NCI-H1436 treated with DMSO at 0.1 percent for 48 hours (cell line): ENCODE measurements around the gene PTPRN2.

ENCODE experiments used
- DNase-seq: peaks from one replicate; lab custom pipeline; 2025; lab: John Stamatoyannopoulos, UW

The PTPRN2 gene

DNA sequence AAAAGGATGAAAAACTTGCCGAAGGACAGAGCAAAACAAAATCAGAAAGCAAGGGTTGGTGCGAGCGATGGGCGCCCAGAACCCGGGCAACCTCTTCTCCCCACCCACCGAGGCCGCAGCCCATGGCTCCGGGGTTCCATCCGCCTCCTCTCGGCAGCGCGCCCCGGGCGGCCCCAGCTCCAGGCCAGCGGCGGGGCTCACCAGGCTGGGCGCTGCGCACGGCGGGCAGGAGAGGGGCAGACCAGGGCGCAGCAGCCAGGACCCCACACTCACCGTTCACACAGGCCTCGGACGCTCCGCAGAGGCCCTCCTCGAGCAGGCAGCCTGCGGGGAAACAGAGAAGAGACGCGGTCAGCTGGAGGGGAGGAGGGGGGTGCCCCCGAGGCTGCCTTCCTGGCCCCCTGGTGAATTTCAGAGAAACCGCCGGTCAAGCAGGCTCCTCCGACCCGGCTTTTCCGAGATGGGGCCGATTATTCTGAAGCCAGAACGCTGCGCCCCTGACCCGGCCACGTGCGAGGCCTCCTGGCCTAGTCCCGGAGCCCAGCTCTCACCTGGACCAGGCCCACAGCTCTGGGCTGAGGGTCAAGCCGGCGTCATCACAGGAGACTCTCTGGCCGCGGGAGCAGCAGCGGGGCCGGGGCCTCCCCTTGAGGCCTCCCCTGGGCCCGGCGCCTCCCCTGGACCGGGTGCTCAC is 98.0 kb downstream of the PTPRN2 start:
- DNase-seq, result no peak

DNA sequence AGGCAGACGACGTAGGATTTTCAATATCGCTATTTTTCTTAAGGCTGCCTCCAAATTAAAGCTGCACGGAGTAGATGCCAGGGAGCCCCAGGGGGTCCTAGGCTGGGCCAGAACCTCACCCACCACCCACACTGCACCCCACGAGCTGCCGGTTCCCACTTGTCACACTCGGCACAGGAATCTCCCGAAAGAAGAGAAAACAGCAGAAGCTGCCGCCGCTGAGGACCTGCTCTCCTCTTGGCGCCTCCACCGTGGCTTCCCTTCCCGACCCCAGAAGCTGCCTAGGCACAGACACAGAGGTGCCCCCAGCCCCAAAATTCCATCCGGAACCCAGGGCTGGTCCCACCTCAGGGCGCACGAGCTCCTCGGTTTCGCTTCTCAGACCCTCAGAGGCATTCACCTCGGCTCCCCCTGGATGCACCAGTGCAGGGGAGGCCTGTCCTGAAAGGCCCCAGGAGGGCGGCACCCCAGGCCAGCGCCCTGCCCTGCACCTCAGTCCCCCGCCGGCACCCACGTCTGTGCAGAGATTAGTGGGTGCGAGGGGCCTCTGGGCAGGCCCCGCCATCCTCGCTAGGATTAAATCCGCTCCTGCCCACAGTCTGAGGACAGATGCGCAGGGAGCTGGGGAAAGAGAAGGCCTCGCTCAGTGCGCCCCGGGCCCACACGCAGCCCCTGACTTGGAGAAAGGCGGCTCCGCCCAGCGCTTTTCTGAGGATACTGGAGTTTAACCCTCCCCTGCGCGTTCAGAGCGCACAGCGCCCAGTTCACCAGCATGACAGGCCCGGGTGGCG is 99.2 kb downstream of the PTPRN2 start:
- no peak for DNase-seq

DNA sequence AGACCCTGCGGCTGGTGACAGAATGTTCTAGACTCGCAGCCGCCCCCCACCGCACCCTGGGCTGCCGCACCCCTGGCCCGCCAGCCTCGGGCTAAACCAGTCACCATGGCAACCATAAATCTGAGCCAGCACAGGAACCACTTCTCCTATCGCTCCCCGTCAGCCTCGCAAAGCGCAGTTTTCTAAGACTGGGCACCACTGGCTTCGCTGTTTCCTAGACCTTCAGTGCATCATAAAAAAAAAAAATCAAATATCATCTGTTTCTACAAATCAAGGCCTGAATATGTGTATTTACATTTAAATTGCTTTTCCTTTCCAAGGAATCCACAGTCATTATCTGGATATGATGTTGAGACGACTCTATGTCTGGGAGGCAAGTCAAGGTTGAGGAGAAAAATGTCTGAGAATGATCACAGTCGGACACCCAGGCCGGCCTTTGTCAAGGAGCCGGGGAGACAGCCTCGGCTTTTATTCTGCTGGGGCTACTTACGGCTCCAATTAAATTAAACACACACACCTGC is 99.9 kb downstream of the PTPRN2 start:
- DNase-seq, result peak; percentile 26

DNA sequence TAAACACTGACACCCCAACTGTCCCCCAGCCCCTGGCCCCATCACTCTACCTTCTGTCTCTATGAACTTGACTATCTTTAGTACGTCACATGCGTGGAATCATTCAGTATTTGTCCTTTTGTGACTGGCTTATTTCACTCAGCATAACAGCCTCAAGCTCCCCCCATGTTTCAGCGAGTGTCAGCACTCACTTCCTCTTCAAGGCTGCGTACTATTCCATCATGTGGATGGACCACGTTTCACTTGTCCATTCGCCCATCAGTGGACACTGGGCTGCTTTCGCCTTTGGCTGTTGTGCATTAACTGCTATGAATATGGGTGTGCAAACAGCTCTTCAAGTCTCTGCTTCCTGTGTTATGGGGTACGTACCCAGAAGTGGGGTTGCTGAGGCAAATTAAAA is 100.7 kb downstream of the PTPRN2 start:
- no peak for DNase-seq

DNA sequence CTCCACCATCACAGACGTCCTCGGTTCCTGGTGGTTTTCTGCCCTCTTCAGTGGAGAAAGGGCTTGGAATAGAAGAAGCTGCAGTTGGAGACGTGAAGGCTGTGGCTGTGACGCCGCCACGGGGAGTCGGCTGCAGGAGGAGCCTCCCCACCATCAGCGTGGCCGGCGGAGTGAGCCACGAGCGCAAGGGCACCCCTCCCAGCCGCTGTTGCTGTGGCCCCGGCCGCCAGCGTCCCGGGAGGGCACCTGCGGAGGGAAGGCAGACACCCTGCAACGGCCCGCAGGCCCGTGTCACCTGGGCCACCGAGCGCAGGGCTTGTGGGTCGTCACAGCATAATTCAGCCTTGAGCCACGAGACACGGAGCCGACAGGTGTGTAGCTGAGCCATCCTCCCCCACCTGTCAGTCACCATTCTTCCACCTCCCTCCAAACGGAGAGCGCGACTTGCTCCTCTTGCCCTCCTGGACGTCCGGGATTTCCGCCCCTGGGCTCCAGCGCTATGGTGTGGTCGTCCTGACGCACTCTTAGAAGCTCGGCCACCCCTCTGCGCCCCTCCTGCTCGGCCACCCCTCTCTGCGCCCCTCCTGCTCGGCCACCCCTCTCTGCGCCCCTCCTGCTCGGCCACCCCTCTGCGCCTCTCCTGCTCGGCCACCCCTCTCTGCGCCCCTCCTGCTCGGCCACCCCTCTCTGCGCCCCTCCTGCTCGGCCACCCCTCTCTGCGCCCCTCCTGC is 102.7 kb downstream of the PTPRN2 start:
- DNase-seq, result no peak

DNA sequence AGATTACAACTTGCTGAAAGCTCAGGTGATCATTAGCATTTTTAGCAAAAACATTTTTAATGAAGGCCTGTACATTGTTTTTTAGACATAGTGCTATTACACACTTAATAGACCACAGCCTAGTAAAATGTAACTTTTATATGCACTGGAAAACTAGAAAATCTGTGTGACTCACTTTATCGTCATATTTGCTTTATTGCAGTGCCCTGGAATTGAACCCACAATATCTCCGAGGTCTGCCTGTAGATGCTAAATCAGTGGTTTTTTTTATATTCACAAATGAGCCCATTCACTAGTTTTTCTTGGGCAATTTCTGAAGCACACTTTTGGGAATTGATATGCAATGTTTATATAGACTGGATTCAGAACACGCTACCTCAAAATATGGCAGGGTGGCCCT is 105.1 kb downstream of the PTPRN2 start:
- no peak for DNase-seq

DNA sequence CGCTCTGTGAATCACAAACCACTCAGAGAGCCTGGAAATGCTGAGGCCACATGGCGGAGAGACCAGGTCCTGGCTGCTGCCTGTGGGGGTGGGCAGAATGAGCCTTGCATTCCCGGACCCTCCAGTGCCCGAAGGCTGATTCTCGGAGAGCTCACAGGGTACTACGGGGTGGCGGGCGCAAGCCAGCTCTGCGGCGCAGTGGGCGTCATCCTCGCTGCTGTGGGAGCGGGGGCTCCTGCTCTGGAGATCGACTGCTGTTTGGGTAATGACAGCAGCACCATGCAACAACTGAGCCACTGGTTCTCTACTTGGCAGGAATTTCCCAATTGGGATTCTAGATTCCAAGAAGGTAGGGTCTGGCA is 108.0 kb downstream of the PTPRN2 start:
- DNase-seq, result no peak

DNA sequence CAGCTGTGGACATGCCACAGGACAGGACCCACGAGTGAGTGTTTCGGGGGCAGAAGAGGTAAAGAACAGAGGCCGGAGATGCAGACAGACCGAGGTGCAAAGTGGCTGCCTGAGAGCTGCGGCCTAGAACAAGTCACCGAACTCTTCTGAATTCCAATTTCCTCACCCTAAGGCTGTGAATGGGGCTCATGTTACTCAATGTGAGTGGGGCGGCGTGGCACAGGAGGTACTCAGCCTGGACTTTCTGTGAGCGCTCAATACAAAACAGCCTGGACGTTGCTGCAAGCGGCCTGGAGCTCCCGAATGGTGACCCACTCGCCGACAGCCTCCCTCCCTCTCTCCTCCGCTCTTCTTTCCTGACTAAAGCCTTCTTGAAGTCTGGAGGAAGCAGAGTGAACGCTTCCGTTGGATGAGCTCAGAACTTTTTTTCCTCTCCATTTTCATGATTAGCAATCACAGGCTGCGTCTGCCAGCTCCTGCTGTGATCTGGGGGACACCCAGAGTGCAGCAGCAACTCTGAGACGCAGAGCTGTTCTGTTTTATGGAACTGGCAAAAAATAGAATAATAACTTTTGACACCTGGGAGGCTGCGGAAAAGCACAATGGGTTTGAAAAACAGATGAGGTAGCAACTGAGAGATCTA is 108.5 kb downstream of the PTPRN2 start:
- no peak for DNase-seq

DNA sequence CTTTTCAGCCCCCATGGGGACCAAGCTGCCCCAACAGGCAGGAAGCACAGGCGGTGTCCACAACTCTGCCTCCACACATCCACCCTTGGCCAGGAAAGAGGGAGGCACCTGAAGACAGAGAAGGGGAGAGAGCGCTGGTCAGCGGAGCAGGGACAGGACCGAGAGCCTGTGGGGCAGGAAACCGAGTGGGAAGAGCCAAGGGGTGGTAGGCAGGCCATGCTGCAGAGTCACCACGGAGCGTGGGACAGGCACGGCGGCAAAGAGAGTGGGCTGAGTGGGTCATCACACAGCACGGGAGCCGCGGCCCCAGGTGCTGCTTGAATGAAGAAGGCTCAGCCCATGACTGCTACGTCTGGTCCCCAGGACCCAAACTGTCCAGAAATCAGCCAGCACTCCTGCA is 109.8 kb downstream of the PTPRN2 start:
- DNase-seq, result no peak

DNA sequence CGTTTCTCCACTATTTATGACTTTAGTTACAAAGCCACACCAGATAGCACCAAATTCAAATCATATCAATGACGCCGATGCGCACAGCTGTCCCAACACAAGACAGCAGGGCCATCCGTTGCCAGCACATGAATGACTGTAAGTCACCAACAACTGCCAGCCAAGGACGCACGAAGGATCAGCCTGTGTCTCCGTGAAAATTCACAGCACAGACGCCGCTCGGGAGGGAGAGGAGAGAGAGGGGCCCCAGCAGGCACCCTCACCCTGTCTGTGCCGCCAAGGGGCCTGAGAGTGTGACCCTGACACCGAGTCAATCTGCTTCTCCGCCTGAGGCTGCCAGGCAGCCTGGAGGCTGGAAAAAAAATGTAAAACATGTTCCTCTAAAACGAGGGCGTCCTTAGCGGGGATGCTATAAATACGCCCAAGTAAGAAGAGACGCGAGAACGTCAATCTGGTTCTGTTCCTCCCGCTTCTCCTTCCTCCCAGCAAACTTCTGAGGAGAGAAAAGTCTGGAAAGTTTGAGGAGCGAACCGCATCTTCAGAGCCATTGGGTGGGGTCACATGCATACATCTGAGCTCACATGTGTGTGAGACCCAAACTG is 111.2 kb downstream of the PTPRN2 start:
- no peak for DNase-seq

DNA sequence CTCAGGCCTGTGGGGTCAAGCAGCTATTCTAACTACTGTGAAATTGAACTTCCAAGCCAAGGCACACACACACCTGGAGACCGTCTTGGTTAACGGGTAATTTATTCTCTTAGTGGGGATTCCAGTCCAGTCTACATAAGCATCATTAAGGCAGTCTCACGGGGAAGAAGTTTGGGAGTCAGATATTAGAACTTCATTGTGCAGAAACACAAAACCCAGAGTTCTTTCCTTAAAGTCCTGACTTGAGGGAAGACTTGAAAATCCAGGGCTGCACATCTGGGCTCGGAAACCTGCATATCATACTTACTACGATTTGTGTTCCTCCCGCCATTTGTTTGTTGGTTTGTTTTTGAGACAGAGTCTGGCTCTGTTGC is 112.0 kb downstream of the PTPRN2 start:
- no peak for DNase-seq

DNA sequence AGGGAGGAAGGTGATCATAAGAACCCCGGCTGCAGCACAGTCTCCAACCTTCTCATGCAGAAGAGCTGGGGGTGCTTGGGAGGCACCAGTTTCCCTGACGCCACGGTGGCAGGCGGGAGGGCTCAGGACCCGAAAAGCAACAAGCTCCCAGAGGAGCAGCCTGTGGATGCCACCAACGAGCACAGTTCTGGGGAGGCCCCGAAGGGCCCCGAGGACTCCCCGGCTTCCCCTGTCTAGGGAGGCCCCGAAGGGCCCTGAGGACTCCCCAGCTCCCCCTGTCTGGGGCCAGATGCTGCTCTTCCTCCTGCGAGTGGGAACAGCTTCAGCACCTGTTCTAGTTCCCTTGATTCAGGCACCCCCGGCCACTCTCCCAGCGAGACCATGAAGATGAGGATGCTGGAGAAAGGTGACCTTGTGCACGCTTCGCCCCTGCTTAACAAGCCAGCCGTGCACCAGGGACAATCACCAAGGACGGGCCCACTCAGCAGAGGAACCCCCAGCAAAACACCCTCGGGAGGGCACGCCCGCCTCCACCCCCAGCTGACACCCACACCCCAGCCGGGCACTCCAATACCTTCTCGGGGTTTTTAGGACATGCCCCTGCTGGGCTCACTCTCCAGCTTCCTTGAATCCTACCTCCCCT is 112.5 kb downstream of the PTPRN2 start:
- no peak for DNase-seq

DNA sequence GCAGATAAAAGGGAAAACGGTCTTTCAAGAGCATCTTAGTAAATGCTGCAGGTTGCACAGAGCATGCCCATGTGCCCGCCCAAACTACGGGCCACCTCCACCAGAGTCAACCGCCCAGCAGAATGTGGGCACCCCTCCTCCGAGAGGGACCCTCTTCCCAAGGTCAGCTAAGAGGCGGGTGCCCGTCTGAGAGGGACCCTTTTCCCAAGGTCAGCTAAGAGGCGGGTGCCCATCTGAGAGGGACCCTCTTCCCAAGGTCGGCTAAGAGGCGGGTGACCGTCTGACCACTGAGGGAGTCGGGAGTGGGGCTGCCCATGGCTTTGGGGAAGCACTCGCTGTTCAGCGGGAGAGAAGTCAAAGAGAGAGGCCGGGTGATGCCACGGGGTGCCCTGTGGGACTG is 113.1 kb downstream of the PTPRN2 start:
- no peak for DNase-seq

DNA sequence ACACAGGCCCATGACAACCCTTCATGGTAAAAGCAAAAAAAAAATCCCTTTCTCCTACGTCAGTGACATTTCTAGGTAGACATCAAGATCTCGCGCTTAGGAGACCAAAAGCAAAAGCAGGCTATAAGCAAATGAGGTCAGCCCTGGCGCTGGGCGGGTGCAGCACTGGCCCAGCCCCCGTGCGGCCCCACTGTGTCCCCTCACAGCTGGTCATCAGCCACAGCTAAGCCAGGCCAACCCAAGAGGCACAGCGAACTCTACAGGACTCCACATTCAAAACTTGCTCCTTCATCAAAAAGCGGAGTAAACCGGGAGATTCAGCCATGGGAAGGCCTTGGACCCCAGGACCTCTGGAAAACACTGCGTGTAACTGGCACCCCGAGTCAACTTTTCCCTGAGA is 113.7 kb downstream of the PTPRN2 start:
- DNase-seq, result no peak

DNA sequence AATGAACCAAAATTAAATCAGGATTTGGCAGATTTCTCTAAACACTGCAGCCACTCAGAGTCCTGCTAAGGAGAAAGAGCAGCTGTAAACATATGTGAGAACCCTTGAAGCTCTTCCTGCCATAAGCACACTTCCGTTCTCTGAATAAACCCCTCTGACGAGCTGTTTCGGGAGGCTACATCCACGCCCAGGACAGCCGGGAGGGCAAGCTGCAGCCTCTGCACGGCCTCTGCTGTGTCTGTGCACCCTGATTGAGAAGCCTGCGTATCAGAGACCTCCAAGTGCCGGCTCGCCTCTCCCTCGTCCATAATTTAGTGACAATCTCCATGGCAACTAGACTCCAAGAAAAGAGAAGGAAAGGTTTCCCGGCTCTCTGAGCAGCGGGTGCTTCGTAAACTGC is 114.4 kb downstream of the PTPRN2 start:
- DNase-seq, result peak; percentile 5

DNA sequence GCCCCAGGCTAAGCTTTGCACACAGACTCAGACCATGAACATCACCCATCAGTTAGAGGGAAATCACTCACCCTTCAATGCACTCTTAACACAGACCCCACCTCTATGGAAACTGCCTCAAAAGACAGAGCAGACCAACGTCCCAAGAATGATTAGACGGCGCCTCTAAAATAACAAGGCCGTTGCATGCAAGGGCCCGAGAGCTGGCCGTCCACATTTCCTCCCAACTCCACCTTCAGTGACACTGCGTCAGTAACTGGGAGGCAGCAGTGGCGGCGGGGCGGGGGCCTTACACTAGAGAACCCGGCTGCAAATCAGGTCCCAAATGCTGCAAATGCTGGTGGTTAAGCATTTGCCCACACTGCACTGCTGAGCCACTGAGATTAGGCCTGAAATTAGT is 115.0 kb downstream of the PTPRN2 start:
- no peak for DNase-seq

DNA sequence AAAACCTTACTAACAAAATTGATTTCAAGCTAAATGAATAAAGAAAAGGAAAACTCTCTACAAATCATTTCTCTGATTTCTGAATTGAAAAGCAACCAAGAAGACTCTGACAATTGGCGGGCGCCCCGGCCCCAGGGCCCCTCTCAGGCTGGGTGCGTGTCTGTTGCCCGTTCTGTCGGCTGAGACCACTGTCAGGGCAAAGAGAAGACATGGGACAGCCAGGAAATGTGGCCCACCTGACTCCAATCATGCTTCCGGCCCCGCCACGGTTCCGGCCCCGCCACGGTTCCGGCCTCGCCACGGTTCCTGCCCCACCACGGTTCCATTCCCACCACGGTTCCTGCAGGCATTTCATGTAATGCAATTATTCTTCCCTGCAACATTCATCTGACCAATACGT is 115.9 kb downstream of the PTPRN2 start:
- no peak for DNase-seq

DNA sequence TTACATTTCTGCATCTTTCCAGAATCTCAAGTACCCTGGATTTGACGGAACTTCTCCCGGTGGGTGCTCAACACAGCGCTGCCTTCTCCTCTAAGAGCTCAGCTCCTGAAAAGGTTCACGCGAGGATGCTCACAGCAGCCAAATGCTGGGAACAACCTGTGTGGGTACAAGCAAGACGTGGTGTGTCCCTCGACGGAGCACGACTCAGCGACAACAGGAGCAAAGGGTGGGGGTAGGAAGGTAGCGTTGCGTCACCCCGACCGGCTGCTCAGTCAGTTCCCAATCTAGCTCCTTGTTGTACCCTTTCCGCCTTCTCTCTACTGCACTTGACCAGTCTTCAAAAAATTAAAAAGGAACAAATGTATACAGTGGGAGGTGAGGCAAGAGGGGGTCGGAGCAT is 117.3 kb downstream of the PTPRN2 start:
- no peak for DNase-seq

DNA sequence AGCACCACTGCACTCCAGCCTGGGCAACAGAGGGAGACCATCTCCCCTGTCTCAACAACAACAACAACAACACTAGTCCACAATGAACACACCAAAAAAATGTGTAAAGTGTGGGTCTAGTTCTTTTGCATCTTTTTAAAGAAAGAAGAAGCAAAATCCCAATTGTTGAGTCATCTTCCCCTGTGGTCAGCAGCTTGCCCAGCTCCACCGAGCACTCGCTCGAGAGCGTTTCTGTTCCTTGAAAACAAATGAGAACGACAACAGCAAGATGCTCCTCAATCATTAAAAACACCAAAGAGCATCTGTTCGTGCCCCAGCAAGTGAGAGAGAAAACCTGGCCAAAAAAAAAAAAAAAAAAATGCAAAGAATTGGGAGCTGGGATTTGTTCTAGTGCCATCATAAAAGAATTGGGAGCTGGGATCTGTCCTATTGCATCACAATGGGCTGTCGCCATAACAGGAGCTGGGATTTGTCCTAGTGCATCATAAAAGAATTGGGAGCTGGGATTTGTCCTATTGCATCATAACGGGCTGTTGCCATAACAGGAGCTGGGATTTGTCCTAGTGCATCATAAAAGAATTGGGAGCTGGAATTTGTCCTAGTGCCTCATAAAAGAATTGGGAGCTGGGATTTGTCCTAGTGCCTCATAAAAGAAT is 118.1 kb downstream of the PTPRN2 start:
- DNase-seq, result no peak

DNA sequence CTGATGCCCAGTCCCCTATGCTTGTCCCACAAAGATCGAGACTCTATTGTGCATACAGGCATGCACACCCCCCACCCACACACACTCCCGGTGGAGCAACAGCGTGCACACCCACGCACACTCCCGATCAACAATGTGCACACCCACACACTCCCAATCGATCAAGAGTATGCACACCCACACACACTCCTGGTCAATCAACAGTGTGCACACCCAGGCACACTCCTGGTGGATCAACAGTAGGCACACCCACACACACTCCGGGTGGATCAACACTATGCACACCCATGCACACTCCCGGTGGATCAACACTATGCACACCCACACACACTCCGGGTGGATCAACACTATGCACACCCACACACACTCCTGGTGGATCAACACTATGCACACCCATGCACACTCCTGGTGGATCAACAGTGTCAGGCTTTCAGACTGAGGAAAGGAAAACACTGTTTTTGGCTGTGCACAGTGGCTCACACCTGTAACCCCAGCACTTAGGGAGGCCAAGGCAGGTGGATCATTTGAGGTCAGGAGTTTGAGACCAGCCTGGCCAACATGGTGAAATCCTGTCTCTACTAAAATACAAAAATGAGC is 118.8 kb downstream of the PTPRN2 start:
- DNase-seq, result no peak

DNA sequence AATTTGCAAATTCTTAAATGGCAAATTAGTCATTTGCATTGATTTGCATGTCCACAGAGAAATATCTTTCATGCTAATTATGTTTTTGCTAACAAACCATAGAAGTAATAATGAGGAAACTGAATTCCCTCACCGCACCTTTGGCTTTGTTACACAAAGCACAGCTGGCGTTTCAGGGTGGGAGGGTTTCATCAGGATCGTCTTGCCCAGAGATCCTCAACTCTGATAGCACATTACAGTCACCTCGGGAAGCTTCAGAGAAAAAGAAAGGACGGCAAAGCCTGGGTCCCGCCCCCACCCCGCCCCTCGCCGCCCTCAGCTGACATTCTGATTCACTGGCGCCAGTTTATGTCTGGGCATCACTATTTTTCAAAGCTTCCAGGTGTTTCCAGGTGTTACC is 119.4 kb downstream of the PTPRN2 start:
- DNase-seq, result no peak
